Upper lobe of left lung (tissue), 6 donors: ENCODE measurements around the gene YAF2. TPM values are rescaled to one million over a fixed set of nuclear protein-coding genes. Genes with fewer than 3 reads are reported as not detected.

ENCODE experiments used
- ATAC-seq, 2 donors: fragments of 200-7000 bp; cut with Tn5 transposase; one replicate each; pipeline ENCODE4 v1.9.1; 2022; ENCODE audit warnings: mild to moderate bottlenecking in 2 of 2, moderate library complexity in 2 of 2; ENCODE audit not compliant: low FRiP score in 2 of 2
- DNase-seq, 2 donors: peaks; one replicate each; pipeline ENCODE4 v3.0.0-alpha.2; 2019 to 2020
- H3K27ac ChIP-seq, 4 donors: fragments of 200-600 bp; sonication (generic); one replicate each; pipeline ENCODE4 v1.5.1; 2016 to 2019
- H3K27me3 ChIP-seq, 4 donors: fragments of 200-600 bp; sonication (generic); one replicate each; pipeline ENCODE4 v1.5.1; 2017 to 2019
- H3K36me3 ChIP-seq, 4 donors: fragments of 200-600 bp; sonication (generic); one replicate each; pipeline ENCODE4 v1.5.1; 2016 to 2019
- H3K4me1 ChIP-seq, 4 donors: fragments of 200-600 bp; sonication (generic); one replicate each; pipeline ENCODE4 v1.5.1; 2018 to 2019
- H3K4me3 ChIP-seq, 4 donors: fragments of 200-600 bp; sonication (generic); one replicate each; pipeline ENCODE4 v1.5.1; 2017 to 2019; ENCODE audit warnings: mild to moderate bottlenecking in 2 of 4, moderate library complexity in 1 of 4
- H3K9me3 ChIP-seq, 4 donors: fragments of 200-600 bp; sonication (generic); one replicate each; pipeline ENCODE4 v1.5.1; 2018 to 2019
- CTCF ChIP-seq, 6 experiments: fragments of 450-650 bp in 4 of 6; fragments of 200-600 bp in 2 of 6; sonication (generic) in 2 of 6; IDR thresholded peaks; one replicate each; pipeline ENCODE4 v1.5.1; 2016 to 2019; ENCODE audit warnings: antibody characterized with exemption in 6 of 6
- EP300 ChIP-seq, 4 donors: sonication (generic); formaldehyde crosslinking; IDR thresholded peaks; one replicate each; pipeline ENCODE4 v1.5.1; 2017; ENCODE audit warnings: antibody characterized with exemption in 4 of 4, control low read depth in 2 of 4
- POLR2A ChIP-seq, 4 donors: fragments of 450-650 bp; IDR thresholded peaks; one replicate each; pipeline ENCODE4 v1.5.1; 2016 to 2017; ENCODE audit warnings: antibody characterized with exemption in 4 of 4, mild to moderate bottlenecking in 2 of 4
- POLR2AphosphoS5 ChIP-seq, 2 donors: sonication (generic); formaldehyde crosslinking; IDR thresholded peaks; one replicate each; pipeline ENCODE4 v1.5.1; 2017; ENCODE audit warnings: antibody characterized with exemption in 2 of 2
- WGBS, 2 donors: methylation state at CpG; one replicate each; pipeline ENCODE4 v1.1.5; 2017 to 2018; 5-methylcytosine and 5-hydroxymethylcytosine counted together
- total RNA-seq, 6 donors: library from RNA; depleted of rRNA in 4 of 6; stranded (reverse); fragments of >200 nt in 4 of 6; gene quantifications; one replicate each; pipeline versions ENCODE4 v1.1.0 to v1.2.1, GENCODE V29; 2016 to 2021
- donor health status: DM: no; HTN: no; CAD: no; lungs with moderate emphysema.
- donor health status: DM: no; HTN: yes; CAD: no; lungs with severe emphysema.

YAF2 gene
- total RNA-seq, 6 donors from 2014 or later, result 11.7 to 44.0 (median 29.8) TPM

- ATAC-seq (peak in 1 of 2 donors; percentile 54), DNase-seq (no peak)
- H3K27me3 ChIP-seq, result no peaks in the 10 kb centered on the region
- no peaks in the 10 kb centered on the region for H3K9me3 ChIP-seq
- peak overlapping the region; percentile 83 to 95 (median 90) for H3K4me3 ChIP-seq
- H3K27ac ChIP-seq, result peak overlapping the region; percentile 91 to 99 (median 96)
- WGBS, 2 donors, result 0% methylated on average over 10 of the region's 54 CpGs; no CpG with 5 or more reads in 1 of the 2 donors
- peaks cover 0 to 9% (median 0%) of the 10 kb centered on the region in 4 donors for H3K36me3 ChIP-seq
- TF ChIP-seq POLR2A (IDR thresholded peaks at IDR 0.05), result peak in 1 of 4 donors; percentile 13
- no peak for TF ChIP-seq CTCF (IDR thresholded peaks at IDR 0.05)
- H3K4me1 ChIP-seq, result peaks cover 16 to 35% (median 26%) of the 10 kb centered on the region in 4 donors
Measured at GRCh38 chr12:42237853-42238239, 202 bp downstream of the YAF2 start.

GRCh38 chr12:42237052-42237852 lies 796 bp downstream of the YAF2 start:
- DNase-seq (peak; percentile 86 to 93), ATAC-seq (peak; percentile 85 to 93)
- TF ChIP-seq POLR2A (IDR thresholded peaks at IDR 0.05), result peak in 2 of 4 donors; percentile 31 to 39
- peak; percentile 68 to 70 for TF ChIP-seq POLR2AphosphoS5 (IDR thresholded peaks at IDR 0.05)
- peak; percentile 30 to 83 (median 56) for TF ChIP-seq CTCF (IDR thresholded peaks at IDR 0.05)
- no peak for TF ChIP-seq EP300 (IDR thresholded peaks at IDR 0.05)
- WGBS, 2 donors, result 1% methylated on average over 34 of the region's 56 CpGs
- H3K9me3 ChIP-seq, result no peaks in the 10 kb centered on the region
- H3K27ac ChIP-seq, result peak overlapping the region; percentile 91 to 99 (median 96)
- H3K27me3 ChIP-seq, result no peaks in the 10 kb centered on the region
- peaks cover 16 to 35% (median 27%) of the 10 kb centered on the region in 4 donors for H3K4me1 ChIP-seq
- peak overlapping the region; percentile 26 to 95 (median 87) for H3K4me3 ChIP-seq
- H3K36me3 ChIP-seq, result peaks cover 0 to 9% (median 0%) of the 10 kb centered on the region in 4 donors

GRCh38 chr12:42236017-42236416 lies 2.0 kb downstream of the YAF2 start:
- 62% methylated on average over 4 of the region's 4 CpGs for WGBS, 2 donors
- H3K27ac ChIP-seq, result peak overlapping the region; percentile 52 to 62 (median 54)
- no peak for TF ChIP-seq EP300 (IDR thresholded peaks at IDR 0.05)
- TF ChIP-seq POLR2A (IDR thresholded peaks at IDR 0.05), result no peak
- no peak for TF ChIP-seq POLR2AphosphoS5 (IDR thresholded peaks at IDR 0.05)
- no peak for TF ChIP-seq CTCF (IDR thresholded peaks at IDR 0.05)
- peaks cover 0 to 9% (median 0%) of the 10 kb centered on the region in 4 donors for H3K36me3 ChIP-seq
- ATAC-seq (no peak), DNase-seq (no peak)
- H3K4me3 ChIP-seq, result peak overlapping the region in 1 of 4 donors; percentile 6
- no peaks in the 10 kb centered on the region for H3K27me3 ChIP-seq
- peaks cover 16 to 36% (median 27%) of the 10 kb centered on the region in 4 donors for H3K4me1 ChIP-seq
- no peaks in the 10 kb centered on the region for H3K9me3 ChIP-seq

GRCh38 chr12:42235426-42235825 lies 2.6 kb downstream of the YAF2 start:
- TF ChIP-seq POLR2AphosphoS5 (IDR thresholded peaks at IDR 0.05) (no peak), POLR2A (IDR thresholded peaks at IDR 0.05) (no peak), EP300 (IDR thresholded peaks at IDR 0.05) (peak in 1 of 4 donors; percentile 54), CTCF (IDR thresholded peaks at IDR 0.05) (no peak)
- ATAC-seq, result no peak
- Histone ChIP-seq H3K36me3 (peaks cover 0 to 9% (median 0%) of the 10 kb centered on the region in 4 donors), H3K4me3 (peak overlapping the region in 1 of 4 donors; percentile 6), H3K27ac (peak overlapping the region; percentile 52 to 62 (median 54)), H3K9me3 (no peaks in the 10 kb centered on the region), H3K4me1 (peaks cover 16 to 36% (median 27%) of the 10 kb centered on the region in 4 donors), H3K27me3 (no peaks in the 10 kb centered on the region)
- peak in 1 of 2 donors; percentile 48 for DNase-seq
- 0% methylated on average over 1 of the region's 1 CpG for WGBS, 2 donors
